C4-2B (cell line): ENCODE results near the gene NTRK1.

Experiments used
- CTCF ChIP-seq: fragments of 450-650 bp; conservative IDR thresholded peaks from 2 replicates; pipeline ENCODE4 v1.5.1; 2017; ENCODE audit warnings: mild to moderate bottlenecking
- ZFX ChIP-seq: fragments of 450-650 bp; IDR thresholded peaks from 2 replicates; pipeline ENCODE4 v1.6.1; 2017

- TF ChIP-seq CTCF (no peak), ZFX (no peak)
Measured at GRCh38 chr1:156895455-156895812, 34.8 kb downstream of the NTRK1 start.
